Suppressor macrophage treated with lipopolysaccharide for 4 hours (primary cell): ENCODE data around the gene NPFFR2.
A peak's percentile ranks its signal among the peaks of the same experiment; 100 is the strongest.
"Not testable (repeated sequence)": the region's sequence is repeated elsewhere in the genome, so short reads cannot be mapped to it uniquely, and the experiment has no call there.

Experiments used
- DNase-seq: peaks from one replicate; pipeline ENCODE4 v3.0.0-alpha.2; 2020

Gene NPFFR2

GRCh38 chr4:72112514-72113156 is 80.8 kb downstream of the NPFFR2 start:
- DNase-seq = peak; percentile 16

- DNase-seq = no peak
Measured at GRCh38 chr4:72118017-72118416, 86.2 kb downstream of the NPFFR2 start.

DNA sequence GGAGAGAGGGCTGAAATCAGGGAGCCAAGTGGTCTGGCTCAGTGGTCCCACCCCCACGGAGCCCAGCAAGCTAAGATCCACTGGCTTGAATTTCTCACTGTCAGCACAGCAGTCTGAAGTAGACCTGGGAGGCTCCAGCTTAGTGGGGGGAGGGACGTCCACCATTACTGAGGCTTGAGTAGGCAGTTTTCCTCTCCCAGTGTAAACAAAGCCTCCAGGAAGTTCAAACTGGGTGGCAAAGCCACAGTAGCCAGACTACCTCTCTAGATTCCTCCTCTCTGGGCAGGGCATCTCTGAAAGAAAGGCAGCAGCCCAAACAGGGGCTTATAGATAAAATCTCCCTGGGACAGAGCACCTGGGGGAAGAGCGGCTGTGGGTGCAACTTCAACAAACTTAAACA is 88.1 kb downstream of the NPFFR2 start:
- no peak for DNase-seq

DNA sequence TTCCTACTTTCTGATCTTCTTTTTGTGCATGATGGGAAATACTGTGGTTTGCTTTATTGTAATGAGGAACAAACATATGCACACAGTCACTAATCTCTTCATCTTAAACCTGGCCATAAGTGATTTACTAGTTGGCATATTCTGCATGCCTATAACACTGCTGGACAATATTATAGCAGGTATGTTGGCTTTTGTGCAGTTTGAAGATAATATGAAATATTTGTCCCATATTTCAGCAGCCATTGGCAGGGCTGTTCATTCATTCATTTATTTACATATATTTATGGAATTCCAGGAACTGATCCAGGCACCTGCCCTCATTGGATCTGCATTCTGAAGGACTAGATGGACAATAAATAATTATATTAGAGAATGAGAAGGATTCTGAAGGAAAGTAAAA is 96.9 kb downstream of the NPFFR2 start:
- no peak for DNase-seq

GRCh38 chr4:72136429-72136828 is 104.6 kb downstream of the NPFFR2 start:
- DNase-seq = no peak

DNA sequence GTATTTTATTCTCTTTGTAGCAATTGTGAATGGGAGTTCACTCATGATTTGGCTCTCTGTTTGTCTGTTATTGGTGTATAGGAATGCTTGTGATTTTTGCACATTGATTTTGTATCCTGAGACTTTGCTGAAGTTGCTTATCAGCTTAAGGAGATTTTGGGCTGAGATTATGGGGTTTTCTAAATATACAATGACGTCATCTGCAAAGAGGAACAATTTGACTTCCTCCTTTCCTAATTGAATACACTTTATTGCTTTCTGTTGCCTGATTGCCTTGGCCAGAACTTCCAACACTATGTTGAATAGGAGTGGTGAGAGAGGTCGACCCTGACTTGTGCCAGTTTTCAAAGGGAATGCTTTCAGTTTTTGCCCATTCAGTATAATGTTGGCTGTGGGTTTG is 108.2 kb downstream of the NPFFR2 start:
- not testable (repeated sequence) for DNase-seq

GRCh38 chr4:72144241-72144640 is 112.4 kb downstream of the NPFFR2 start:
- DNase-seq = no peak

DNA sequence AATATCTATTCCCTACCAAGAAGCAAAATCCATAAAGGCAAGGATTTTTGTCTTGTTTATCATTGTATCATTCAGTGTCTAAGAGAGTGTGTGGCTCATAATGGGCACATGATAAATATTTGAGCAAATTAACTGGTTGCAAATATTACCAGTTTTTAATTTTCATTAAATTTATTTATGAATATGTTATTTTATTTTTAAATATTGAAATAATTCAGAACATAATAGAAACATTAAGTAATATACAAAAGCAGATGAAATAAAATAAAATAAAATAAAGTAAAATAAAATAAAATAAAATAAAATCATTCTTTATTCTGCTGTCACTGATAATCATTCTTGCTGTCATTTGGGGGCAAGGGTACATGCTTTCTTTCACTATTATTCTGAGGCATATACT is 120.9 kb downstream of the NPFFR2 start:
- no peak for DNase-seq

GRCh38 chr4:72153634-72154033 is 121.8 kb downstream of the NPFFR2 start:
- not testable (repeated sequence) for DNase-seq

GRCh38 chr4:72169285-72169684 is 137.5 kb downstream of the NPFFR2 start:
- not testable (repeated sequence) for DNase-seq

- no peak for DNase-seq
Measured at GRCh38 chr4:72169861-72170260, 138.1 kb downstream of the NPFFR2 start.

DNA sequence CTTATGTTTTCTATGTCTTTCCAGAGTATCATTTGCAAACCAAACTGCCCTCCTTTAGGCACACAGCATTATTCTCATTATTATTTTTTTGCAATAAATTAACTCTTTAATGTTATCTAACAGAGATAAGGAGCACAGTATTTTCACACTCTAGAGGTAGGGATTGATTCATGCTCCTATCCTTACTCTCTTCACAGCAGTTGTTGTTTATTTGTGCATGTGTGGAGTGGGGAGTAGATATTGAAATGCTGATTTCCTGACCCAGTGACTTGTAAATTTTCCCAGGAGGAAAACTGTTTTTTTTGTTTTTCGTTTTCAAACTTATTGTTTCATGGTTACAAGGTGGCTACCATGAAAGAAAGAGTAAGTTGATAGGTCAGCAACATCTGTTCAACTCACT is 140.0 kb downstream of the NPFFR2 start:
- DNase-seq = no peak

DNA sequence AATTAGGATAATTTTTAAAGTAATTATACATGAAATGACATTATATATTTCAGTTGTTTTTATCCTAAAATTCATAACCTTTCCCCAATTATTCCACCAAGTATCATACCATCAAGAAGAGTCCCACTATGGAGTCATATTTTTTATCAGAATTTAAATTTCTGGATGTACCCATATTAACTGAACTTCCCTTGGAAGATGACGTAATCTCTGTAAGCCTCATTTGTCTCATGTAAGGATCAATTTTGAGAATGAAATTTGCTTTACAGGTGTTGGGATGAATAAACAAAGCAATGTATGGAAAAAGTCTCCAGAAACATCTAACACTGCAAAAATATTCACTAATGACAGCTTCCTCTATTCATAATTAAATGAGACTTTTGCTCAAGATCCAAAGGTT is 147.5 kb downstream of the NPFFR2 start:
- DNase-seq = no peak

- DNase-seq = no peak
Measured at GRCh38 chr4:72186714-72187113, 154.9 kb downstream of the NPFFR2 start.

- DNase-seq = no peak
Measured at GRCh38 chr4:72194046-72194445, 162.2 kb downstream of the NPFFR2 start.

DNA sequence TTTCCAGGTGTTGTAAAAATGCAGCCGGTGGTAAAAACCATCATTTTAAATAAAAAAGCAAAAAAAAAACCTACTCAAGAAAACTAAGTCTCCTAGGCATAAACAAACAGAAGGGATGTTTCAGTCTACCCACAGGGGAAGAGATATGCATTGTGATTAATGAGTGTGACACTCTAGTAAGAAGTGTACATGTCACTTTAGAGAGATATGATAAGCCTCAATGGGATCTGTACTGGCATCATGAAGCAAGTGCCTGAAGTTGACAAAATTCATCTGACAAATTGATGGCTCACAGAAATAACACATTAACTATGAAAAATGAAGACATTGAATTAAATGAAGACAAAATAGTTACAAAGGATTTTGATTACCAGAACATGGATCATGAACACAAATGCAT is 162.7 kb downstream of the NPFFR2 start:
- DNase-seq = no peak
